Activated naive CD4-positive, alpha-beta T cell treated with Interleukin-2 at 50 U/mL for 16 hours (primary cell): ENCODE results near the gene FUT2.
A peak's percentile ranks its signal among the peaks of the same experiment; 100 is the strongest.
"Not testable (repeated sequence)": the region's sequence is repeated elsewhere in the genome, so short reads cannot be mapped to it uniquely, and the experiment has no call there.

Source experiments
- DNase-seq: peaks from one replicate; pipeline ENCODE4 v3.0.0-alpha.2; 2020

The FUT2 gene

GRCh38 chr19:48695743-48696352 is at the start of gene FUT2:
FUT2 (plus strand) TSS chr19:48695971; CDS start chr19:48702957, 6,986 bp downstream.
- no peak for DNase-seq

- DNase-seq = peak; percentile 92
These were observed 49.6 kb upstream of the FUT2 start, which contains the start of gene CA11 for GRCh38 chr19:48646001-48646721. CA11 (minus strand) TSS chr19:48646187; CDS start chr19:48645632, 555 bp downstream.

GRCh38 chr19:48646722-48647216 is 49.0 kb upstream of the FUT2 start:
- DNase-seq = no peak

GRCh38 chr19:48648134-48648533 is 47.6 kb upstream of the FUT2 start:
- DNase-seq = no peak

GRCh38 chr19:48650974-48651682 is 44.6 kb upstream of the FUT2 start:
- DNase-seq = no peak

- DNase-seq = no peak
These were observed 44.1 kb upstream of the FUT2 start for GRCh38 chr19:48651683-48652048.

GRCh38 chr19:48654299-48655059 is 41.3 kb upstream of the FUT2 start:
- no peak for DNase-seq

GRCh38 chr19:48656840-48657474 is 38.8 kb upstream of the FUT2 start:
- no peak for DNase-seq

GRCh38 chr19:48657828-48658227 is 37.9 kb upstream of the FUT2 start:
- DNase-seq = not testable (repeated sequence)

GRCh38 chr19:48658483-48658882 is 37.3 kb upstream of the FUT2 start:
- no peak for DNase-seq

GRCh38 chr19:48659768-48660167 is 36.0 kb upstream of the FUT2 start:
- no peak for DNase-seq

GRCh38 chr19:48660852-48661710 is 34.7 kb upstream of the FUT2 start:
- peak; percentile 80 for DNase-seq

- no peak for DNase-seq
These were observed 34.1 kb upstream of the FUT2 start for GRCh38 chr19:48661711-48662090.

GRCh38 chr19:48663667-48664066 is 32.1 kb upstream of the FUT2 start:
- DNase-seq = no peak

- no peak for DNase-seq
These were observed 31.3 kb upstream of the FUT2 start for GRCh38 chr19:48664476-48664875.

- DNase-seq = no peak
These were observed 30.0 kb upstream of the FUT2 start for GRCh38 chr19:48665786-48666185.

- no peak for DNase-seq
These were observed 27.4 kb upstream of the FUT2 start for GRCh38 chr19:48668332-48668731.

GRCh38 chr19:48668761-48669160 is 27.0 kb upstream of the FUT2 start:
- DNase-seq = no peak

- no peak for DNase-seq
These were observed 25.7 kb upstream of the FUT2 start for GRCh38 chr19:48669903-48670668.

- DNase-seq = no peak
These were observed 24.9 kb upstream of the FUT2 start for GRCh38 chr19:48670699-48671445.
